ENCODE measurements around the gene ZNF599. TPM values are rescaled to one million over a fixed set of nuclear protein-coding genes. Genes with fewer than 3 reads are reported as not detected.

The ZNF599 gene
- total RNA-seq, 1 donor from 2014 or later, result 5.7 TPM

- Mint-ChIP-seq H3K4me3 (ENCODE audit: unreplicated experiment) (no peak overlapping the region), H3K9me3 (ENCODE audit: unreplicated experiment) (peaks cover 9% of the 10 kb centered on the region), H3K27ac (ENCODE audit: unreplicated experiment) (no peak overlapping the region), H3K4me1 (ENCODE audit: low read depth, unreplicated experiment) (no peaks in the 10 kb centered on the region), H3K36me3 (ENCODE audit: low read depth, unreplicated experiment) (no peaks in the 10 kb centered on the region), H3K27me3 (ENCODE audit: low read depth, unreplicated experiment) (peaks cover 3% of the 10 kb centered on the region)
- Histone ChIP-seq H3K4me1 (ENCODE audit: insufficient read depth, low read length) (no peaks in the 10 kb centered on the region), H4K20me1 (ENCODE audit: insufficient read depth, low read length) (no peaks in the 10 kb centered on the region), H2AFZ (ENCODE audit: low read depth, low read length) (no peak overlapping the region), H3K27me3 (ENCODE audit: insufficient read depth, low read length) (no peaks in the 10 kb centered on the region), H3K9me3 (ENCODE audit: insufficient read depth, low read depth, low read length) (peaks cover 3% of the 10 kb centered on the region), H3K36me3 (ENCODE audit: insufficient read depth, low read length) (no peaks in the 10 kb centered on the region), H3K9ac (ENCODE audit: low read length) (no peak overlapping the region), H3K27ac (ENCODE audit: low read depth, low read length) (no peak overlapping the region), H3K79me2 (ENCODE audit: insufficient read depth, low read length) (no peaks in the 10 kb centered on the region), H3K4me2 (ENCODE audit: low read length) (no peak overlapping the region), H3K4me3 (ENCODE audit: insufficient read depth, low read depth, low read length) (no peak overlapping the region)
- TF ChIP-seq CTCF (IDR thresholded peaks at IDR 0.05; ENCODE audit: insufficient read depth, low read depth, low read length) (no peak), EZH2 (IDR thresholded peaks at IDR 0.05; ENCODE audit: insufficient read depth, low read length) (no peak)
- DNase-seq (ENCODE audit: low read depth) (no peak), FAIRE-seq (no peak)
Measured at GRCh38 chr19:34711890-34712289, 61.1 kb downstream of the ZNF599 start.

Other genes with a start within 250 kb of the ZNF599 start
- 0.14 and 0.31 TPM in 2 replicates for gene SCGB2B2, start 96.1 kb downstream of the ZNF599 start, total RNA-seq
- 14.8 and 16.5 TPM in 2 replicates for gene ZNF302, start 95.5 kb downstream of the ZNF599 start, total RNA-seq
- 4.8 and 5.2 TPM in 2 replicates for gene ZNF181, start 39.0 kb downstream of the ZNF599 start, total RNA-seq
- gene ZNF30, start 153.7 kb upstream of the ZNF599 start, total RNA-seq, result 3.7 and 4.0 TPM in 2 replicates
- gene ZNF792, start 191.0 kb upstream of the ZNF599 start, total RNA-seq, result 5.7 and 5.9 TPM in 2 replicates
- 64.6 and 67.4 TPM in 2 replicates for gene GRAMD1A, start 227.1 kb upstream of the ZNF599 start, total RNA-seq

Data from astrocyte (in vitro differentiated cells and primary cell).